Liver (tissue), 9 donors: ENCODE results near the gene KCNJ1. TPM values are rescaled to one million over a fixed set of nuclear protein-coding genes. Genes with fewer than 3 reads are reported as not detected.

Experiments
- DNase-seq: peaks from one replicate; pipeline ENCODE4 v3.0.0-alpha.2; 2017; ENCODE audit warnings: low spot score
- H3K27ac ChIP-seq, 2 donors: one replicate each; pipeline ENCODE4 v1.7.0; 2013; ENCODE audit warnings: inconsistent platforms in 2 of 2, low read length in 2 of 2, control low read depth in 1 of 2, low read depth in 1 of 2, mild to moderate bottlenecking in 1 of 2
- H3K27me3 ChIP-seq, 4 donors: one replicate each; pipeline versions ENCODE4 v1.6.1 to v1.7.0; 2013; ENCODE audit warnings: low read length in 3 of 4, inconsistent platforms in 1 of 4, mild to moderate bottlenecking in 1 of 4, moderate library complexity in 1 of 4; ENCODE audit not compliant: control insufficient read depth in 4 of 4, insufficient read depth in 4 of 4
- H3K36me3 ChIP-seq, 4 donors: one replicate each; pipeline versions ENCODE4 v1.6.1 to v1.7.0; 2013; ENCODE audit warnings: low read length in 3 of 4, mild to moderate bottlenecking in 3 of 4, low read depth in 1 of 4, moderate library complexity in 1 of 4; ENCODE audit not compliant: control insufficient read depth in 4 of 4, insufficient read depth in 3 of 4
- H3K4me1 ChIP-seq, 4 donors: one replicate each; pipeline versions ENCODE4 v1.6.1 to v1.7.0; 2013; ENCODE audit warnings: low read length in 3 of 4, mild to moderate bottlenecking in 3 of 4, moderate library complexity in 1 of 4; ENCODE audit not compliant: control insufficient read depth in 4 of 4, insufficient read depth in 4 of 4
- H3K4me3 ChIP-seq, 3 donors: one replicate each; pipeline versions ENCODE4 v1.6.1 to v1.7.0; 2013; ENCODE audit warnings: low read length in 3 of 3, control low read depth in 1 of 3, low read depth in 1 of 3, mild to moderate bottlenecking in 1 of 3
- H3K9ac ChIP-seq, 2 donors: one replicate each; pipeline ENCODE4 v1.7.0; 2013; ENCODE audit warnings: low read length in 2 of 2, mild to moderate bottlenecking in 2 of 2, moderate library complexity in 2 of 2, control low read depth in 1 of 2, low read depth in 1 of 2
- H3K9me3 ChIP-seq, 4 donors: one replicate each; pipeline versions ENCODE4 v1.6.1 to v1.7.0; 2013; ENCODE audit warnings: low read length in 3 of 4; ENCODE audit not compliant: control insufficient read depth in 4 of 4
- ATF3 ChIP-seq: IDR thresholded peaks from 2 replicates; pipeline ENCODE4 v1.6.1; 2016; ENCODE audit warnings: antibody characterized with exemption
- CTCF ChIP-seq: fragments of 150-350 bp; IDR thresholded peaks from 2 replicates; pipeline ENCODE4 v1.5.1; 2017; ENCODE audit warnings: improper control_type of control experiment, low read depth, low read length; ENCODE audit not compliant: missing input control
- EGR1 ChIP-seq, 2 donors: IDR thresholded peaks; 2 replicates each; pipeline ENCODE4 v1.6.1; 2016 to 2018; ENCODE audit warnings: antibody characterized with exemption in 2 of 2, low read depth in 2 of 2
- FOXA1 ChIP-seq: IDR thresholded peaks from 2 replicates; pipeline ENCODE4 v1.6.1; 2016; ENCODE audit warnings: antibody characterized with exemption
- FOXA2 ChIP-seq: IDR thresholded peaks from 2 replicates; pipeline ENCODE4 v1.6.1; 2016; ENCODE audit warnings: antibody characterized with exemption
- HNF4A ChIP-seq, 2 donors: conservative IDR thresholded peaks; 2 replicates each; pipeline ENCODE4 v1.6.1; 2016; ENCODE audit warnings: antibody characterized with exemption in 2 of 2, mild to moderate bottlenecking in 2 of 2
- HNF4G ChIP-seq: IDR thresholded peaks from 2 replicates; pipeline ENCODE4 v1.6.1; 2016; ENCODE audit warnings: antibody characterized with exemption
- JUND ChIP-seq, 2 donors: IDR thresholded peaks; 2 replicates each; pipeline ENCODE4 v1.6.1; 2016; ENCODE audit warnings: antibody characterized with exemption in 2 of 2
- MAX ChIP-seq: IDR thresholded peaks from 2 replicates; pipeline ENCODE4 v1.6.1; 2016; ENCODE audit warnings: antibody characterized with exemption
- NR2F2 ChIP-seq: IDR thresholded peaks from 2 replicates; pipeline ENCODE4 v1.6.1; 2016; ENCODE audit warnings: antibody characterized with exemption
- RAD21 ChIP-seq, 2 donors: IDR thresholded peaks; 2 replicates each; pipeline ENCODE4 v1.6.1; 2016; ENCODE audit warnings: antibody characterized with exemption in 2 of 2, mild to moderate bottlenecking in 2 of 2
- REST ChIP-seq: IDR thresholded peaks from 2 replicates; pipeline ENCODE4 v1.6.1; 2016; ENCODE audit warnings: antibody characterized with exemption, mild to moderate bottlenecking
- RXRA ChIP-seq, 2 donors: IDR thresholded peaks; 2 replicates each; pipeline ENCODE4 v1.6.1; 2017 to 2018; ENCODE audit warnings: antibody characterized with exemption in 2 of 2, mild to moderate bottlenecking in 1 of 2
- SP1 ChIP-seq: IDR thresholded peaks from 2 replicates; pipeline ENCODE4 v1.6.1; 2018; ENCODE audit warnings: antibody characterized with exemption, mild to moderate bottlenecking
- TAF1 ChIP-seq: conservative IDR thresholded peaks from 2 replicates; pipeline ENCODE4 v1.6.1; 2016; ENCODE audit warnings: antibody characterized with exemption, mild to moderate bottlenecking
- YY1 ChIP-seq: IDR thresholded peaks from 2 replicates; pipeline ENCODE4 v1.6.1; 2016; ENCODE audit warnings: antibody characterized with exemption, mild to moderate bottlenecking
- ZBTB33 ChIP-seq: IDR thresholded peaks from 2 replicates; pipeline ENCODE4 v1.6.1; 2016; ENCODE audit warnings: antibody characterized with exemption
- WGBS: extraction: QIAGEN DNeasy Blood & Tissue Kit; methylation state at CpG from one replicate; pipeline ENCODE4 v1.1.7; 2013; 5-methylcytosine and 5-hydroxymethylcytosine counted together
- polyA plus RNA-seq, 2 donors: library from polyadenylated mRNA; stranded (reverse) in 1 of 2; unstranded in 1 of 2; fragments of 200-250 nt in 1 of 2; fragments of >200 nt in 1 of 2; fragmentation: Nextera tagmentation in 1 of 2; extraction: Ambion mirVana in 1 of 2; gene quantifications; one replicate each; pipeline versions ENCODE4 v1.2.1 to v1.2.3, GENCODE V29; 2013 to 2015
- total RNA-seq, 2 donors: library from RNA; depleted of rRNA; stranded (reverse); fragments of >200 nt; gene quantifications; one replicate each; pipeline ENCODE4 v1.2.3, GENCODE V29; 2014
- donor health status: healthy.
- donor health status: healthy.
- donor health status: healthy.
- donor health status: healthy.
- donor health status: healthy.

Gene KCNJ1
- total and polyA plus RNA-seq, 4 donors, result 0.14 to 0.23 TPM; not detected in 2

GRCh38 chr11:128916037-128916572 lies 49.0 kb upstream of the KCNJ1 start:
- Histone ChIP-seq H3K9me3 (no peaks in the 10 kb centered on the region), H3K27ac (no peak overlapping the region), H3K27me3 (peaks cover 0 to 3% (median 0%) of the 10 kb centered on the region in 4 donors), H3K4me1 (no peaks in the 10 kb centered on the region), H3K9ac (no peak overlapping the region), H3K36me3 (no peaks in the 10 kb centered on the region), H3K4me3 (no peak overlapping the region)
- DNase-seq, result no peak
- no peak for TF ChIP-seq FOXA2
- no peak for TF ChIP-seq REST
- TF ChIP-seq HNF4G, result no peak
- no peak for TF ChIP-seq EGR1 (IDR thresholded peaks at IDR 0.05; ENCODE audit: low read depth in 2 of 2)
- TF ChIP-seq MAX, result no peak
- no peak for TF ChIP-seq CTCF
- TF ChIP-seq ZBTB33, result no peak
- TF ChIP-seq ATF3, result no peak
- TF ChIP-seq FOXA1, result no peak
- no peak for TF ChIP-seq YY1
- TF ChIP-seq TAF1, result no peak
- TF ChIP-seq SP1, result no peak
- no peak for TF ChIP-seq JUND (IDR thresholded peaks at IDR 0.05)
- no peak for TF ChIP-seq RAD21 (IDR thresholded peaks at IDR 0.05)
- no peak for TF ChIP-seq RXRA (IDR thresholded peaks at IDR 0.05)
- no peak for TF ChIP-seq NR2F2
- no peak for TF ChIP-seq HNF4A (conservative IDR thresholded peaks at IDR 0.05)
- WGBS, result 84% methylated on average over 3 of the region's 3 CpGs

- 70% methylated on average over 6 of the region's 6 CpGs for WGBS
- Histone ChIP-seq H3K36me3 (no peaks in the 10 kb centered on the region), H3K4me3 (no peak overlapping the region), H3K27me3 (peaks cover 0 to 3% (median 0%) of the 10 kb centered on the region in 4 donors), H3K4me1 (no peaks in the 10 kb centered on the region), H3K27ac (no peak overlapping the region), H3K9me3 (no peaks in the 10 kb centered on the region), H3K9ac (no peak overlapping the region)
- no peak for DNase-seq
- no peak for TF ChIP-seq FOXA1
- TF ChIP-seq FOXA2, result no peak
- TF ChIP-seq SP1, result no peak
- TF ChIP-seq RXRA (IDR thresholded peaks at IDR 0.05), result no peak
- TF ChIP-seq HNF4A (conservative IDR thresholded peaks at IDR 0.05), result no peak
- no peak for TF ChIP-seq ATF3
- TF ChIP-seq RAD21 (IDR thresholded peaks at IDR 0.05), result no peak
- no peak for TF ChIP-seq MAX
- no peak for TF ChIP-seq EGR1 (IDR thresholded peaks at IDR 0.05; ENCODE audit: low read depth in 2 of 2)
- TF ChIP-seq NR2F2, result no peak
- TF ChIP-seq CTCF, result no peak
Observed at GRCh38 chr11:128915149-128915521, 48.0 kb upstream of the KCNJ1 start.
